HEK293T (cell line): Measurements from ENCODE around the gene GABBR1.
A peak's percentile ranks its signal among the peaks of the same experiment; 100 is the strongest.

Experiments used
- CTCF ChIA-PET: fragments of 350-600 bp; formaldehyde crosslinking; extraction: SDS; loops from one replicate; lab custom pipeline; 2021; ENCODE audit warnings: antibody characterized with exemption, inconsistent platforms; lab: Yijun Ruan, JAX
- POLR2A ChIA-PET: fragments of 350-600 bp; formaldehyde crosslinking; extraction: SDS; loops from one replicate; lab custom pipeline; 2020; ENCODE audit warnings: antibody characterized with exemption, inconsistent platforms; lab: Yijun Ruan, JAX
- DNase-seq: peaks from one replicate; pipeline ENCODE4 v3.0.0; 2012; ENCODE audit warnings: mixed read lengths; ENCODE audit errors: extremely low spot score
- ARNT ChIP-seq: fragments of 450-650 bp; IDR thresholded peaks from 2 replicates; pipeline ENCODE4 v1.6.1; 2017; ENCODE audit warnings: mild to moderate bottlenecking
- BHLHE40 ChIP-seq: fragments of 450-650 bp; IDR thresholded peaks from 2 replicates; pipeline ENCODE4 v1.6.1; 2016; ENCODE audit warnings: mild to moderate bottlenecking, moderate library complexity, borderline replicate concordance
- CTBP1 ChIP-seq: fragments of 450-650 bp; IDR thresholded peaks from 2 replicates; pipeline ENCODE4 v1.6.1; 2016; ENCODE audit warnings: borderline replicate concordance
- ELF4 ChIP-seq: fragments of 450-650 bp; IDR thresholded peaks from 2 replicates; pipeline ENCODE4 v1.6.1; 2017; ENCODE audit warnings: antibody characterized with exemption
- FOXA1 ChIP-seq: fragments of 450-650 bp; IDR thresholded peaks from 2 replicates; pipeline ENCODE4 v1.6.1; 2016; ENCODE audit warnings: mild to moderate bottlenecking
- FOXK2 ChIP-seq: fragments of 450-650 bp; IDR thresholded peaks from 2 replicates; pipeline ENCODE4 v1.6.1; 2016; ENCODE audit warnings: mild to moderate bottlenecking
- FOXM1 ChIP-seq: fragments of 450-650 bp; IDR thresholded peaks from 2 replicates; pipeline ENCODE4 v1.6.1; 2017; ENCODE audit warnings: mild to moderate bottlenecking, borderline replicate concordance
- HDGF ChIP-seq: fragments of 450-650 bp; IDR thresholded peaks from 2 replicates; pipeline ENCODE4 v1.6.1; 2017; ENCODE audit warnings: antibody characterized with exemption, borderline replicate concordance
- L3MBTL2 ChIP-seq: fragments of 450-650 bp; conservative IDR thresholded peaks from 2 replicates; pipeline ENCODE4 v1.6.1; 2016; ENCODE audit warnings: mild to moderate bottlenecking
- LEF1 ChIP-seq: fragments of 450-650 bp; IDR thresholded peaks from 2 replicates; pipeline ENCODE4 v1.6.1; 2017; ENCODE audit warnings: mild to moderate bottlenecking, borderline replicate concordance
- NFRKB ChIP-seq: fragments of 450-650 bp; IDR thresholded peaks from 2 replicates; pipeline ENCODE4 v1.6.1; 2016; ENCODE audit warnings: mild to moderate bottlenecking, moderate library complexity
- PKNOX1 ChIP-seq: fragments of 450-650 bp; IDR thresholded peaks from 2 replicates; pipeline ENCODE4 v1.6.1; 2016
- SP1 ChIP-seq: fragments of 450-650 bp; IDR thresholded peaks from 2 replicates; pipeline ENCODE4 v1.6.1; 2017
- SUZ12 ChIP-seq: fragments of 450-650 bp; IDR thresholded peaks from 2 replicates; pipeline ENCODE4 v1.6.1; 2016; ENCODE audit warnings: mild to moderate bottlenecking
- TARDBP ChIP-seq: fragments of 450-650 bp; IDR thresholded peaks from 2 replicates; pipeline ENCODE4 v1.6.1; 2016
- ZNF384 ChIP-seq: fragments of 450-650 bp; IDR thresholded peaks from 2 replicates; pipeline ENCODE4 v1.6.1; 2016

The GABBR1 gene

GRCh38 chr6:29629571-29629970 lies 3.4 kb downstream of the GABBR1 start:
- CTCF ChIA-PET: interaction anchor here (3.0 kb wide), 1 partner anchor 21 kb away, joined by 11 read pairs; no protein-coding TSS in a partner anchor
- TF ChIP-seq L3MBTL2: no peak
- no peak for TF ChIP-seq NFRKB
- TF ChIP-seq TARDBP: no peak
- no peak for TF ChIP-seq FOXA1
- no peak for TF ChIP-seq BHLHE40
- TF ChIP-seq FOXM1: no peak
- no peak for DNase-seq
- POLR2A ChIA-PET: interaction anchor here (1.6 kb wide), 1 partner anchor 21 kb away, joined by 6 read pairs; no protein-coding TSS in a partner anchor

- no peak for TF ChIP-seq HDGF
- peak; percentile 76 for TF ChIP-seq L3MBTL2
- TF ChIP-seq FOXK2: no peak
- ChIA-PET POLR2A (interaction anchor here (0.6 to 1.6 kb wide), 4 partner anchors 13 to 715 kb away, joined by 3 to 6 read pairs (median 3); no protein-coding TSS in a partner anchor), CTCF (interaction anchor here (0.6 to 3.0 kb wide), 2 partner anchors 22 to 25 kb away, joined by 3 to 11 read pairs; no protein-coding TSS in a partner anchor)
- DNase-seq: peak; percentile 84
Observed at GRCh38 chr6:29628419-29629281, 4.3 kb downstream of the GABBR1 start.

GRCh38 chr6:29627755-29628418 lies 5.1 kb downstream of the GABBR1 start:
- POLR2A ChIA-PET: interaction anchor here (1.0 to 1.6 kb wide), 4 partner anchors 14 to 26 kb away, joined by 3 to 6 read pairs (median 4); no protein-coding TSS in a partner anchor
- TF ChIP-seq ZNF384: no peak
- TF ChIP-seq BHLHE40: no peak
- no peak for TF ChIP-seq LEF1
- TF ChIP-seq HDGF: no peak
- TF ChIP-seq FOXM1: no peak
- TF ChIP-seq ELF4: no peak
- no peak for TF ChIP-seq SP1
- TF ChIP-seq NFRKB: no peak
- TF ChIP-seq TARDBP: no peak
- no peak for TF ChIP-seq CTBP1
- TF ChIP-seq L3MBTL2: no peak
- no peak for TF ChIP-seq SUZ12
- no peak for TF ChIP-seq FOXA1
- TF ChIP-seq PKNOX1: no peak
- TF ChIP-seq ARNT: no peak
- no peak for TF ChIP-seq FOXK2
- CTCF ChIA-PET: interaction anchor here (0.6 to 3.0 kb wide), 2 partner anchors 22 to 25 kb away, joined by 3 to 11 read pairs; no protein-coding TSS in a partner anchor
- DNase-seq: peak; percentile 62

- POLR2A ChIA-PET: interaction anchor here (0.5 to 1.5 kb wide), 2 partner anchors 23 to 550 kb away, joined by 3 to 4 read pairs; no protein-coding TSS in a partner anchor
- DNase-seq: no peak
- CTCF ChIA-PET: interaction anchor here (1.4 to 3.0 kb wide), 3 partner anchors 21 to 27 kb away, joined by 5 to 11 read pairs (median 5); no protein-coding TSS in a partner anchor
- no peak for TF ChIP-seq FOXA1
Observed at GRCh38 chr6:29626948-29627754, 5.8 kb downstream of the GABBR1 start.

GRCh38 chr6:29625337-29625930 lies 7.5 kb downstream of the GABBR1 start:
- no peak for TF ChIP-seq FOXK2
- TF ChIP-seq ELF4: no peak
- no peak for TF ChIP-seq ZNF384
- no peak for TF ChIP-seq NFRKB
- TF ChIP-seq FOXM1: no peak
- TF ChIP-seq LEF1: no peak
- no peak for TF ChIP-seq TARDBP
- TF ChIP-seq FOXA1: no peak
- TF ChIP-seq CTBP1: no peak
- no peak for TF ChIP-seq L3MBTL2
- TF ChIP-seq SUZ12: no peak
- TF ChIP-seq SP1: no peak
- no peak for TF ChIP-seq ARNT
- no peak for TF ChIP-seq HDGF
- TF ChIP-seq BHLHE40: no peak
- TF ChIP-seq PKNOX1: no peak
- DNase-seq: no peak
- POLR2A ChIA-PET: interaction anchor here (2.0 kb wide), 1 partner anchor 8 kb away, joined by 8 read pairs; the partner anchor contains the start of gene GABBR1
- CTCF ChIA-PET: interaction anchor here (0.5 to 0.6 kb wide), 3 partner anchors 10 to 490 kb away, joined by 3 read pairs; no protein-coding TSS in a partner anchor

- POLR2A ChIA-PET: interaction anchor here (2.0 kb wide), 1 partner anchor 9 kb away, joined by 8 read pairs; the partner anchor contains the start of gene GABBR1
- CTCF ChIA-PET: interaction anchor here (0.6 kb wide), 1 partner anchor 489 kb away, joined by 3 read pairs; no protein-coding TSS in a partner anchor
- TF ChIP-seq FOXA1 (no peak), FOXM1 (no peak), SP1 (no peak), HDGF (no peak), ZNF384 (no peak), PKNOX1 (peak; percentile 72), SUZ12 (no peak)
- DNase-seq: no peak
Observed at GRCh38 chr6:29624520-29624961, 8.4 kb downstream of the GABBR1 start.
